HEK293T (cell line): ENCODE data around the gene SLC43A3.

ENCODE experiments used
- CTCF ChIA-PET: fragments of 350-600 bp; formaldehyde crosslinking; extraction: SDS; loops from one replicate; lab custom pipeline; 2021; ENCODE audit warnings: antibody characterized with exemption, inconsistent platforms; lab: Yijun Ruan, JAX
- POLR2A ChIA-PET: fragments of 350-600 bp; formaldehyde crosslinking; extraction: SDS; loops from one replicate; lab custom pipeline; 2020; ENCODE audit warnings: antibody characterized with exemption, inconsistent platforms; lab: Yijun Ruan, JAX
- DNase-seq: peaks from one replicate; pipeline ENCODE4 v3.0.0; 2012; ENCODE audit warnings: mixed read lengths; ENCODE audit errors: extremely low spot score
- ARNT ChIP-seq: fragments of 450-650 bp; IDR thresholded peaks from 2 replicates; pipeline ENCODE4 v1.6.1; 2017; ENCODE audit warnings: mild to moderate bottlenecking
- BHLHE40 ChIP-seq: fragments of 450-650 bp; IDR thresholded peaks from 2 replicates; pipeline ENCODE4 v1.6.1; 2016; ENCODE audit warnings: mild to moderate bottlenecking, moderate library complexity, borderline replicate concordance
- CTBP1 ChIP-seq: fragments of 450-650 bp; IDR thresholded peaks from 2 replicates; pipeline ENCODE4 v1.6.1; 2016; ENCODE audit warnings: borderline replicate concordance
- ELF4 ChIP-seq: fragments of 450-650 bp; IDR thresholded peaks from 2 replicates; pipeline ENCODE4 v1.6.1; 2017; ENCODE audit warnings: antibody characterized with exemption
- FOXA1 ChIP-seq: fragments of 450-650 bp; IDR thresholded peaks from 2 replicates; pipeline ENCODE4 v1.6.1; 2016; ENCODE audit warnings: mild to moderate bottlenecking
- FOXK2 ChIP-seq: fragments of 450-650 bp; IDR thresholded peaks from 2 replicates; pipeline ENCODE4 v1.6.1; 2016; ENCODE audit warnings: mild to moderate bottlenecking
- FOXM1 ChIP-seq: fragments of 450-650 bp; IDR thresholded peaks from 2 replicates; pipeline ENCODE4 v1.6.1; 2017; ENCODE audit warnings: mild to moderate bottlenecking, borderline replicate concordance
- HDGF ChIP-seq: fragments of 450-650 bp; IDR thresholded peaks from 2 replicates; pipeline ENCODE4 v1.6.1; 2017; ENCODE audit warnings: antibody characterized with exemption, borderline replicate concordance
- L3MBTL2 ChIP-seq: fragments of 450-650 bp; conservative IDR thresholded peaks from 2 replicates; pipeline ENCODE4 v1.6.1; 2016; ENCODE audit warnings: mild to moderate bottlenecking
- LEF1 ChIP-seq: fragments of 450-650 bp; IDR thresholded peaks from 2 replicates; pipeline ENCODE4 v1.6.1; 2017; ENCODE audit warnings: mild to moderate bottlenecking, borderline replicate concordance
- NFRKB ChIP-seq: fragments of 450-650 bp; IDR thresholded peaks from 2 replicates; pipeline ENCODE4 v1.6.1; 2016; ENCODE audit warnings: mild to moderate bottlenecking, moderate library complexity
- SP1 ChIP-seq: fragments of 450-650 bp; IDR thresholded peaks from 2 replicates; pipeline ENCODE4 v1.6.1; 2017
- SUZ12 ChIP-seq: fragments of 450-650 bp; IDR thresholded peaks from 2 replicates; pipeline ENCODE4 v1.6.1; 2016; ENCODE audit warnings: mild to moderate bottlenecking
- TARDBP ChIP-seq: fragments of 450-650 bp; IDR thresholded peaks from 2 replicates; pipeline ENCODE4 v1.6.1; 2016
- ZNF384 ChIP-seq: fragments of 450-650 bp; IDR thresholded peaks from 2 replicates; pipeline ENCODE4 v1.6.1; 2016
- TF ChIP-seq, protein P1 (sequence below): fragments of 450-650 bp; IDR thresholded peaks from 2 replicates; pipeline ENCODE4 v1.6.1; 2016

Gene SLC43A3

DNA sequence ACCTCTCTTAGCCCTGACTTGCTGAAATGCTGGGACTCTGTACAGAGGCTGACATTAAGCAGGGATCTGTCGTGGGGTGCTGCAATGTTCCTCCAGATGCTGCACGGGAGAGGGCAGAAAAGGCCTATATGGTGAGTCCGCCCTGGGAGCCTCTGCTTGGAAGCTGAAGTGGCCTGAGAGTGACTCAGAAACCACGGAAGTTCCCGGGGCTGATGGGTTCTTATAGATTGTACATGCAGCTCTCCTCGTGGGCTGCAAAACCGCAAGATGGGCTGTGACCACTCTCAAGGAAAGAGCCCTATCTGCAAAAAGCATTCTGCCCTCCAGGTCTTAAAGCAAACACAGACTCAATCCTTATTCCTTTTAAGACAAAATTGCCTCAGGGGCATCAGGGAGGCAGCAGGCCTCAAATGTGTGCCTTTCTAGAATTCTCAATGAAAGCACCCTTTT is 5.8 kb upstream of the SLC43A3 start:
- POLR2A ChIA-PET: no interaction called here
- TF ChIP-seq SUZ12 (no peak), LEF1 (no peak), NFRKB (no peak), ARNT (no peak), TARDBP (no peak), L3MBTL2 (no peak), BHLHE40 (no peak), SP1 (no peak), FOXA1 (no peak), FOXM1 (no peak), ZNF384 (no peak), FOXK2 (no peak), HDGF (no peak), ELF4 (no peak), CTBP1 (no peak)
- TF ChIP-seq, protein P1, sequence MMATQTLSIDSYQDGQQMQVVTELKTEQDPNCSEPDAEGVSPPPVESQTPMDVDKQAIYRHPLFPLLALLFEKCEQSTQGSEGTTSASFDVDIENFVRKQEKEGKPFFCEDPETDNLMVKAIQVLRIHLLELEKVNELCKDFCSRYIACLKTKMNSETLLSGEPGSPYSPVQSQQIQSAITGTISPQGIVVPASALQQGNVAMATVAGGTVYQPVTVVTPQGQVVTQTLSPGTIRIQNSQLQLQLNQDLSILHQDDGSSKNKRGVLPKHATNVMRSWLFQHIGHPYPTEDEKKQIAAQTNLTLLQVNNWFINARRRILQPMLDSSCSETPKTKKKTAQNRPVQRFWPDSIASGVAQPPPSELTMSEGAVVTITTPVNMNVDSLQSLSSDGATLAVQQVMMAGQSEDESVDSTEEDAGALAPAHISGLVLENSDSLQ: no peak
- CTCF ChIA-PET: no interaction called here
- DNase-seq: no peak

DNA sequence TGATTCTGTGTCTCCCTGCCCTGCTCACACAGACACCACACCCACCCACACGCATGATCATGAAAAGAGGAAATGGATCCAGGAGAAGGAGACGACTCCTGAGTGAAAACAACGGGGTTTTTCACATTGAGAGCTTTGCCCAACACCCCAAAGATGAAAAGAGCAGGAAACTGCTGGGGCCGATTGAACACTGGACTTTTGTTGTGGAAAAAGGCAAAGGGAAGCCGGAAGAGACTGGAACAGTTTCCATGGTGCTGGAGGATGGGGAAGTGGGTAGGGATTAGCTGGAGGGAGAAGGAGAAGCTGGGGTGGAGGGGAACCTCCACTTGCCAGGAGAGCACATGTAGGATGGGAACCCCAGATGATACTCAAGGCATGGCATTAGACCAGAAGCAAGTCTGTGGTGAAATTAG is 5.2 kb upstream of the SLC43A3 start:
- no peak for DNase-seq
- no peak for TF ChIP-seq FOXK2
- no peak for TF ChIP-seq FOXM1
- no peak for TF ChIP-seq BHLHE40
- TF ChIP-seq SUZ12: no peak
- no peak for TF ChIP-seq TARDBP
- TF ChIP-seq ARNT: no peak
- TF ChIP-seq, protein P1: no peak
- TF ChIP-seq HDGF: no peak
- no peak for TF ChIP-seq FOXA1
- no peak for TF ChIP-seq NFRKB
- ChIA-PET POLR2A (no interaction called here), CTCF (no interaction called here)

DNA sequence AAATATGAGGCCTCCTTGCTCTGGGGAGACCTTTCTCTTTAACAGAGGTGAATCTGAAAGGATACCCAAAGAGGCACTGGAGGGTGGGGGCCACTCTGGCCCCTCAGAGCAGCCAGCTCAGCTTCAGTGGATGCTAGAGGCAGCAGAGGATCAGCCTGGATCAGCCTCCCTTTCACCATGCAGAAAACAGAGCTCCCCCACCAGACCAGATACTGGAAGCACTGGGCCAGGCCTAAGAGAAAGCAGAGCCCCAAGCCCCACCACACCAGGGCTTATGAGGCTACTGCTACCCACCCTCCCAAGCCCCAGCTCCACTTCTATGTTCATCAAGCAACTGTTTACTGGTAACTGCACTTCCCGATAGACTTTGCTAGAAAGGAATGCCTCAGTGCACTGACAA is 4.0 kb upstream of the SLC43A3 start:
- TF ChIP-seq TARDBP: no peak
- TF ChIP-seq ARNT: no peak
- no peak for TF ChIP-seq BHLHE40
- ChIA-PET POLR2A (no interaction called here), CTCF (interaction anchor here (0.9 to 1.7 kb wide), 2 partner anchors 10 to 28 kb away, joined by 4 read pairs; no protein-coding TSS in a partner anchor)
- DNase-seq: no peak

DNA sequence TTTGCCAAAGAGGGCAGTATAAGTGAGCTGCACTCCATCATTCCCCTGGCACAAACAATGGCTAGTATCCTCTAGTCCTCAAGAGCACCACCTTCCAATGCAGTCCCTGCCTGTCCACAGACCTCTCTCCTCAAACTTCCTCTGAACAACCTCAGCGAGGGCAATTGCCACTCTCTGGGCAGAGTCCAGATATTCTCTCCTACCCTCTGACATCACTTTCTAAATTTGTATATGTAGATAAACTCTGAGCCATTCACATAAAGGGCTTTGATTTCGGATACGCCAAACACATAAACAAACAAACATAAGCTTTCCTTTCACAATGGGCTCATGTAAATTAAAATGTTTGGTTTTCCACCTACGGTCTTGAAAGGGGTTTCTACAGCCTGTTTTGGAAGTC is 3.0 kb upstream of the SLC43A3 start:
- no peak for DNase-seq
- TF ChIP-seq TARDBP (no peak), HDGF (no peak), FOXK2 (no peak), SUZ12 (no peak), FOXM1 (no peak), ZNF384 (no peak), SP1 (no peak)
- TF ChIP-seq, protein P1: no peak
- ChIA-PET POLR2A (no interaction called here), CTCF (interaction anchor here (1.7 kb wide), 1 partner anchor 11 kb away, joined by 4 read pairs; no protein-coding TSS in a partner anchor)

DNA sequence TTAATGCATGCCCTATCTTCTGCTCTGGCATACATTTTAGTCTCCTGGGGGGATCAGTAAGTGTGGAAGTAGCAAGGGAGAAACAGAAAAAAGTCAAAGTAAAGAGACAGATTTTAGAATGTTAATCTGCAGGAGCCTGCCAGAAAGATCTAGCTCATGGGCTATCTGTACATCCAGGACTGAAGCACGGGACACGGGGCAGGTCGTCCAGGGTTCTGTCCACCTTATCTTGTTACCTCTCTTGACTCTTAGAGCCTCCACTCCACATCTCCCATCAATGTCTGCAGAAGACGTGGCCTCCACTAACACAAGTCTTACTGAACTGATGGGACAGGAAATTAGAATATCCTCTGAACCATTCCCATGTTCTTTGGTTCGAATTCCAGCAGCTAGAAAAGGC is 1.7 kb upstream of the SLC43A3 start:
- POLR2A ChIA-PET: no interaction called here
- CTCF ChIA-PET: no interaction called here
- no peak for DNase-seq
- TF ChIP-seq ZNF384: no peak
- no peak for TF ChIP-seq HDGF
- no peak for TF ChIP-seq FOXM1
- TF ChIP-seq SP1: no peak
- no peak for TF ChIP-seq ELF4
- no peak for TF ChIP-seq FOXK2
- no peak for TF ChIP-seq SUZ12
- no peak for TF ChIP-seq NFRKB
- TF ChIP-seq ARNT: no peak
- no peak for TF ChIP-seq TARDBP
- TF ChIP-seq, protein P1: no peak
- no peak for TF ChIP-seq LEF1
- no peak for TF ChIP-seq CTBP1
- TF ChIP-seq FOXA1: no peak
- TF ChIP-seq BHLHE40: no peak
- TF ChIP-seq L3MBTL2: no peak

DNA sequence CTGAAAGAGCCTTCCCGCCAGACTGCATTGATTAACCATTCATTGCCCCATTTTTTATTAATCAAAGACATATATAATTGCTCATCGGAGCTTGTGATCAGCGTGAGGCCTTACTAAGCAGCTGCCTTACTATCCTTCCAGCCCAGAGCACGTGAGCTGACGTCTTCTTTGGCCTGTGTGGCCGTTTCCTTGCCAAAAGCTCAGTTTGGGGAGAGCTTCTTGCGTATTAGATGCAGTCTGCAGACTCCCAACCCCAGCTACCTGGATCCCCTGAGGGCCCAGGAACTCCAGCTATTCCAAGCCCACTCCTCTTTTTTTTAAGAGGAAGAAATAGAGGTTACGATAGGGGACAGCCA is 784 bp upstream of the SLC43A3 start:
- DNase-seq: no peak
- POLR2A ChIA-PET: no interaction called here

More for the DNA sequence above, 784 bp upstream of the SLC43A3 start:
- CTCF ChIA-PET: no interaction called here
- no peak for TF ChIP-seq ZNF384
- no peak for TF ChIP-seq LEF1
- TF ChIP-seq FOXA1: no peak
- TF ChIP-seq NFRKB: no peak
- TF ChIP-seq HDGF: no peak
- TF ChIP-seq SP1: no peak
- no peak for TF ChIP-seq TARDBP
- TF ChIP-seq ARNT: no peak
- TF ChIP-seq, protein P1: no peak
- TF ChIP-seq SUZ12: no peak
- no peak for TF ChIP-seq L3MBTL2
- no peak for TF ChIP-seq ELF4
- TF ChIP-seq BHLHE40: no peak
- no peak for TF ChIP-seq FOXM1
- no peak for TF ChIP-seq FOXK2
- no peak for TF ChIP-seq CTBP1
